KMS-11 (cell line): ENCODE measurements around the gene SRP19.

Experiments used
- H2AFZ ChIP-seq: fragments of 200-600 bp; sonication (generic); 2 replicates; pipeline ENCODE4 v1.6.1; 2016; ENCODE audit warnings: antibody characterized with exemption, mixed run types, low read depth
- H3K27ac ChIP-seq: fragments of 200-600 bp; sonication (generic); 2 replicates; pipeline ENCODE4 v1.6.1; 2016; ENCODE audit warnings: mild to moderate bottlenecking, mixed run types
- H3K27me3 ChIP-seq: fragments of 200-600 bp; sonication (generic); 2 replicates; pipeline ENCODE4 v1.6.1; 2017; ENCODE audit warnings: mild to moderate bottlenecking, low read depth, mixed run types, moderate library complexity; ENCODE audit not compliant: insufficient read depth
- H3K36me3 ChIP-seq: fragments of 200-600 bp; sonication (generic); 2 replicates; pipeline ENCODE4 v1.6.1; 2017; ENCODE audit warnings: mild to moderate bottlenecking, mixed run types; ENCODE audit not compliant: insufficient read depth
- H3K4me1 ChIP-seq: fragments of 200-600 bp; sonication (generic); 2 replicates; pipeline ENCODE4 v1.6.1; 2016; ENCODE audit warnings: mild to moderate bottlenecking, low read depth, mixed run types; ENCODE audit not compliant: poor library complexity, severe bottlenecking
- H3K4me2 ChIP-seq: fragments of 200-600 bp; sonication (generic); 2 replicates; pipeline ENCODE4 v1.7.0; 2016; ENCODE audit warnings: mild to moderate bottlenecking, mixed run types
- H3K4me3 ChIP-seq: fragments of 200-600 bp; sonication (generic); IDR thresholded peaks from 2 replicates; pipeline ENCODE4 v1.6.1; 2017; ENCODE audit warnings: low read depth, low read length, mixed read lengths; ENCODE audit not compliant: insufficient read depth
- H3K79me2 ChIP-seq: fragments of 200-600 bp; sonication (generic); 2 replicates; pipeline ENCODE4 v1.6.1; 2016; ENCODE audit warnings: low read depth, mixed run types; ENCODE audit not compliant: insufficient read depth
- H3K9ac ChIP-seq: fragments of 200-600 bp; sonication (generic); 2 replicates; pipeline ENCODE4 v1.6.1; 2016; ENCODE audit warnings: mild to moderate bottlenecking, mixed run types
- H4K20me1 ChIP-seq: fragments of 200-600 bp; sonication (generic); 2 replicates; pipeline ENCODE4 v1.6.1; 2016; ENCODE audit warnings: mild to moderate bottlenecking, mixed run types; ENCODE audit not compliant: insufficient read depth
- TF ChIP-seq, protein P1 (sequence below): fragments of 200-600 bp; sonication (generic); conservative IDR thresholded peaks from 2 replicates; pipeline ENCODE4 v1.6.1; 2017; ENCODE audit warnings: low read depth, mild to moderate bottlenecking, antibody characterized with exemption, low read length, moderate library complexity, mixed read lengths

The SRP19 gene

DNA sequence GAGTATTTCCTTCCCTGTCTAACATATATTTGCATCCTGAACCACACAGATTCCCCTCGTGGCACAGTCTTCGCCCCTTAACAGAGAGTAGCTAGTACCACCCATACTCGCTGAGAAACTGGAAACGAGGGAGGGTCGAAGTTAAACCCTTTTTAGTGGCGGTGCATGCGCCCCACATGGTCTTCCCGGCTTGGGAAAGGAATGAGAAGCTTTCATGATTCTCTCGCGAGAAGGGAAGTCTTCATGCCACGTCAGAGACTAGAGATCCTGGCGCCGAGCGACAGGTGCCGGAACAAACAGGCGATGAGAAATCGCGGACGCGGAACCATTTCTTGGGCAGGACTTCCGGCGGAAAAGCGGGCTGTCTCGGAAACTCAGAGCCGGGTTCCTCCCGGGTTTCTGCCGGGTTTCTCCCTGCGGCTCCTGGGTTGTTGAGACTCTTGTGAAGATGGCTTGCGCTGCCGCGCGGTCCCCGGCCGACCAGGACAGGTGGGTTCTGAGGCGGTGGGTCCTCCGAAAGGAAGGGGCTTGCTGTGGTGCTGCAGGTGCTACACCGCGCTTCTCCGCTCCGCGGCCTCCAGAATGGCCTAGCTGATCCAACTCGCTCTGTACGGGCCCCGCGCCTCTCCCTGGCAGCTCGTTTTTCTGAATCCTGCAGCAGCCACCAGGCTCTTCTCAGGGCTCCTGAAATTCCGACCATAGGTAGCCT lies at the start of gene SRP19:
TSS of gene SRP19 (plus strand) at position 359 of the 709 bp plus-strand sequence. CDS start at position 449, 90 bp downstream.
- Histone ChIP-seq H2AFZ (peak within 1 kb of the TSS; percentile 87), H3K4me2 (peak within 1 kb of the TSS; percentile 89), H3K36me3 (peaks cover 11% of the 10 kb centered on the region; the same call in 1 of the 2 replicates), H3K27me3 (no peaks in the 10 kb centered on the region), H4K20me1 (no peaks in the 10 kb centered on the region), H3K27ac (peak within 1 kb of the TSS; percentile 80), H3K79me2 (peaks cover 43% of the 10 kb centered on the region), H3K4me3 (no peak within 1 kb of the TSS), H3K9ac (peak within 1 kb of the TSS; percentile 88), H3K4me1 (peaks cover 26% of the 10 kb centered on the region)
- TF ChIP-seq, protein P1, sequence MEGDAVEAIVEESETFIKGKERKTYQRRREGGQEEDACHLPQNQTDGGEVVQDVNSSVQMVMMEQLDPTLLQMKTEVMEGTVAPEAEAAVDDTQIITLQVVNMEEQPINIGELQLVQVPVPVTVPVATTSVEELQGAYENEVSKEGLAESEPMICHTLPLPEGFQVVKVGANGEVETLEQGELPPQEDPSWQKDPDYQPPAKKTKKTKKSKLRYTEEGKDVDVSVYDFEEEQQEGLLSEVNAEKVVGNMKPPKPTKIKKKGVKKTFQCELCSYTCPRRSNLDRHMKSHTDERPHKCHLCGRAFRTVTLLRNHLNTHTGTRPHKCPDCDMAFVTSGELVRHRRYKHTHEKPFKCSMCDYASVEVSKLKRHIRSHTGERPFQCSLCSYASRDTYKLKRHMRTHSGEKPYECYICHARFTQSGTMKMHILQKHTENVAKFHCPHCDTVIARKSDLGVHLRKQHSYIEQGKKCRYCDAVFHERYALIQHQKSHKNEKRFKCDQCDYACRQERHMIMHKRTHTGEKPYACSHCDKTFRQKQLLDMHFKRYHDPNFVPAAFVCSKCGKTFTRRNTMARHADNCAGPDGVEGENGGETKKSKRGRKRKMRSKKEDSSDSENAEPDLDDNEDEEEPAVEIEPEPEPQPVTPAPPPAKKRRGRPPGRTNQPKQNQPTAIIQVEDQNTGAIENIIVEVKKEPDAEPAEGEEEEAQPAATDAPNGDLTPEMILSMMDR = no peak

DNA sequence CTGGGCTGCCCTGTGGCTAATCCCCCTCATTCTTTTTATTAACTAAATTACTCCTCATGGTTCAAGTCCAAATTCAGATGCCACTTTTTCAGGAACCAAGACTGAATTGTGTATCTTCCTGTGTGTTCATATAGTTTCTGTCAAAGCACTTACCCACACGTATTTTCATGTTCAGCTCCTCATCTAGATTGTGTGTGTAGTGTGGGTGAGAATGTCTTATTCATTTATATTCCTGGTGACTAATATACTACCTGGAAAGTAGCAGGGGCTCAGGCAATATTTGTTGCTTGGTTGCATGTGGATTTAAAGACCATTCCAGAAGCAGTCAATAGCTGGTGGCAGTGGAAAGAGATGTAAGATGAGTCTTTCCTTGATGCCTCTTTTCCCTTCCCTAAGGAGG lies 48.5 kb upstream of the SRP19 start:
- TF ChIP-seq, protein P1 = no peak
- Histone ChIP-seq H3K79me2 (no peaks in the 10 kb centered on the region), H3K27ac (no peak overlapping the region), H3K27me3 (no peaks in the 10 kb centered on the region), H4K20me1 (no peaks in the 10 kb centered on the region), H3K4me2 (no peak overlapping the region), H3K4me3 (no peak overlapping the region), H3K4me1 (no peaks in the 10 kb centered on the region), H2AFZ (no peak overlapping the region), H3K36me3 (no peaks in the 10 kb centered on the region), H3K9ac (no peak overlapping the region)

DNA sequence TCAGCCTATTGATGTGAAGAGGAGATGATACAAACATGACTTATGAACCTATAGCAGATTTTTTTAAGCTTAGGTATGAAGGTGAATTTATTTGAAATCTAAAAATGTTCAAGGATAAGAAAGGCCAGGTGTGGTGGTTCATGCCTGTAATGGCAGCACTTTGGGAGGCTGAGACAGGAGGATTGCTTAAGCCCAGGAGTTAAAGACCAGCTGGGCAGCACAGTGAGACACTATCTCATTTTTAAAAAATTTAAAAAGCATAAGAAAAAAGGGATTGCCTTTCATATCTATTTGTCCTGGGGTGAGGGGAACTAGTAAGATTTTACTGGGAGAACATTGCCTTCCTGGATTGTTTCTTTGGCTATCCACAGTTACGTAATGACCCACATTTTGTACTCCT lies 40.8 kb upstream of the SRP19 start:
- Histone ChIP-seq H2AFZ (no peak overlapping the region), H3K36me3 (no peaks in the 10 kb centered on the region), H4K20me1 (no peaks in the 10 kb centered on the region), H3K79me2 (no peaks in the 10 kb centered on the region), H3K4me1 (no peaks in the 10 kb centered on the region), H3K9ac (no peak overlapping the region), H3K27me3 (no peaks in the 10 kb centered on the region), H3K27ac (no peak overlapping the region), H3K4me3 (no peak overlapping the region), H3K4me2 (no peak overlapping the region)
- TF ChIP-seq, protein P1 = no peak

DNA sequence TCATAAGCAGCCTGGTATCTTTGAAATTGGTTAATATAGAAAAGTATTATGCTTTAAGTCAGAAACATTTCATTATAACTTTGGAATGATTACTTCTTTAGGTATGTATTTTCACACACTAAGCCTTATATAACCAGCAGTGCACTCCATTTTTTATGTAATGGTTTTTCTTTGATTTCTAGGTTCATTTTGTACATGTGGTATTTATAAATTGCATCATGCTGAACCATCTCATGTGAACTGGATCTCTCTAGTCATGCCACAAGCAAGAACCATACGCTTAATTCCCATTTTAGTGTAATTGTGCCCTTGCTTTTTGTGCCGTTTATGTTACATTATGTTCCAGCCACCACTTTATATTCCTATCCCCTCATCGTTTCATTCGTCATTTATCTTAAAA lies 38.6 kb upstream of the SRP19 start:
- no peak overlapping the region for H3K4me3 ChIP-seq
- no peaks in the 10 kb centered on the region for H4K20me1 ChIP-seq
- H3K4me1 ChIP-seq = no peaks in the 10 kb centered on the region
- H3K79me2 ChIP-seq = no peaks in the 10 kb centered on the region
- H3K9ac ChIP-seq = no peak overlapping the region
- H3K27ac ChIP-seq = no peak overlapping the region
- no peaks in the 10 kb centered on the region for H3K36me3 ChIP-seq
- H3K27me3 ChIP-seq = no peaks in the 10 kb centered on the region
- no peak overlapping the region for H3K4me2 ChIP-seq
- no peak overlapping the region for H2AFZ ChIP-seq
- TF ChIP-seq, protein P1 = no peak
